CD4-positive, alpha-beta T cell treated with Interleukin-15 for 1 hour (primary cell): ENCODE data around the gene STXBP6.

Source experiments
- DNase-seq: peaks from one replicate; pipeline ENCODE4 v3.0.0-alpha.2; 2020

The STXBP6 gene

DNA sequence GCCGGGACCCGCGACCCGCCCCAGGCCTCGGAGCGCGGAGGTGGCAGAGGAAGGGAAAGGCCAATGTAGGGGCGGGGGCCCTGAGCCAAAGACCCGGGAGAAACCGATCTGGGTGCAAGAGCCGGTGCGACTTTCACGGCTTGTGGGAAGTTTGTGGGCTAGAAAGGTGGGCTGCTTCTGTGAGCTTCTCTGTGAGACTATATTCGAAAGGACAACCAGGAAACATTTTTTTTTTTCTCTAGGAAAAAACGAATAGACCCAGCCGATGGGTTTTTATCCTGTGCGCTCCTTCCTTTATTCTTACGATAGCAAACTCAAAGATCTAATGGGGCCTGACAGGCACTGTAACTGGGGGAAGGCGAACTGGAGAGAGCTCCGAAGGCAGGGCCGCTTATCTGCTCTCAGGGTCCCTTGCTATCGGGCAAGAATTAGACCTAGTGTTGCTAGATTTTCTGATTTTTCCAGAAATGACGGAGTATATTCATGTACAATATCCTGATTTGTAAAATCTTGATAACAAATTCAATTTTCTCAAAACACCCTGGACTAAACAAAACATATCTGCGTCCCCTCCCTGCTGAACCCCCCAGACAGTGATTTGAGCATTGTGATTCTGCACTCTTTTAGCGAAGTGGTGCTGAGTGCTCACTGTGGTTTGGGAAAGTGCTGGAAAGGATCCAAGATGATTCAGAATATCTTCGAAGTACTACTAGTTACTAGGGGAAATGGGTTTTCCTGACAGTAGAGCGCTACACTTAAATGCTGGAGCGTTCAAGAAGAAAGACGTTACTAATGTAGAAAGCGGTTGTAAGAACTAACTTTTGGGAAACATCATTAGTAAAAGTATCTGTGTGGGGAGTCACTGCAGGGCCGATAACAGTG lies 563 bp upstream of the STXBP6 start:
- DNase-seq = no peak

DNA sequence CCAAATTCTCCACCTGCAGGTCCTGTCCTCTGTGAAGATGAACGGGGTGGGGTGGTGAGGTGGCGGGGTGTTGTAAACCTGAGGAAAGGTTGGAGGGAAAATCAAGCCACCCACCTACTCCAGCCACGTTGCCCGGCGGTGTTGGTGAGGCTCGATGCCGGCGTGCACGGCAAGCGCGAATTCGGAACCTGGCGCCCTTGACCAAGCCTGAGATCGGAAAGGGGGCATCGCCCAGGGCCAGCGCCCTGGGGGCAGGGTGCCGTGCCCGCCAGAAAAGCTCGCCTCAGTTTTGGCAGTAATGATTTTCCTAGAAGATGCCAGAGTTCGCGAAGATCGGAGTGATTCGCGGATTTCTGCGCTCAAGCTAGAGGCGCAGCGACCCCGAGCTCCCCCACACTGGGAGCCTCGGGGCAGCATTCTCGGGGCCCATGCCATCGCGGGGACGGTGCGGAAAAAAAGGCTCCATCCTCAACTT lies 817 bp downstream of the STXBP6 start:
- no peak for DNase-seq

DNA sequence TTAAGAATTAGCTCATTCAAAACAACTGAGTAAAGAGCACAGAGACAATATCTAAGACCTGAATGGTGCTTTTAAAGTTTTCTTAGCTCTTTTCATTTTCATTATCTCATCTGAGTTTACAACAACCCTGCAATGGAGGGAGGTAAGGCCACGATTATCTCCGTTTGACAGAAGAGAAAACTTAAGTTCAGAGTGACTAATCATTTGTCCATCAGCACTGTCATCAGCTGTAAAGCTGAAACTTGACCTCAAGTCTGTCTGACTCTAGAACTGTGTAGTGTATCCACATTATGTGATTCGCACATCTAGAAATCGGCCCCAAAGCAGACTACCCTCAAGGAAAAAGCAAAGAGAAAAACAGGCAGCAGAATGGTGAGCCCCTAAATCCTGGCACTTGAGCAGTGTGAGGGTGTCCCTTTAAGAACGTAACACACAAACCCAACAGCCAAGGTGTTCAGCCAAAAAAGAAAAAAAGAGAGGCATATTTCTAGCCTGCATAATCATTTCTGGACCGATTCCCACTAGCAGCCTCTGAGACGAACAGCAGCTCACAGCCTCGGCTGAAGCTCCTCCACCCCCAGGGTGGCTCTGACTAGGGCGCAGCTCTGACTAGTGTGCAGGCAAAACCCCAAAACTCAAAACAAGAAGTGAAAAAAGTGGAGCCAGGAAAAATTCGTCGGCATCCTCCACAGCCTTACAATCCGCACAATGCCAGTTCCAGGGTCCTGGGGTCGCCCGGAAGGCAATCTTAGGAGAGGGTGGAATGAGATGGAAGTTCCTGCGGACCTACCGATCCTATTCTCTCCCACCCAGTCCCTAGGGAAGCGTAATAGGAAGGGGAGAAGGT lies 1.6 kb downstream of the STXBP6 start:
- no peak for DNase-seq

DNA sequence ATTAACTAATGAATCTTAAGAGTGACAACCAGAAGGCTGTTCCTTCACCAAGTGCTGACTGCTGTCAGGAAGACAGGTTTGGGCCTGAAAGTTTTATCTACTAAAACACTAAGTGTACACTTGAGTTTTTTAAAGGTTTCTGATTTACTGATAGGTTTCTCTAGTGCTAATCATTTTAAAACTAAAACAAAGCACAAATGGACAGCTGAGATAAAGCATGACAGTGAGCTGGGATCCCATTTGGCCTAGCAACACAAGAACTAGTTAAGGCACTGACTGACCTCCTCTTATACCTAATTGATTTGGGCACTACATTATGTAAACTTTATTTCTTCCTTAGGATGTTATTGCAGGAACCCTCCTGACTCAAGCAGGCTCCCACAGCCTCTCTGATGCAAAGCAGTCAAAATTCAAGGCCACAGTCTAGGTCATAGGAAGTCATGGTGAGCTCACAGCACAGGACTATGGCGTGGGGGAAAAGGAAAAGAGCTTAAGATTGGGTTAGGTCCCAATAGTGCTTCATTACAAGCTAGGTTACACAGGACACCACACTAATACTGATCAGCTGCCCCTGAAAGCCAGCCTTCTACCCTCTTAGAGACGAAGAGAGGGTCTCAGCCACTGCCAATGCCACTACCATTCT lies 3.5 kb downstream of the STXBP6 start:
- no peak for DNase-seq

DNA sequence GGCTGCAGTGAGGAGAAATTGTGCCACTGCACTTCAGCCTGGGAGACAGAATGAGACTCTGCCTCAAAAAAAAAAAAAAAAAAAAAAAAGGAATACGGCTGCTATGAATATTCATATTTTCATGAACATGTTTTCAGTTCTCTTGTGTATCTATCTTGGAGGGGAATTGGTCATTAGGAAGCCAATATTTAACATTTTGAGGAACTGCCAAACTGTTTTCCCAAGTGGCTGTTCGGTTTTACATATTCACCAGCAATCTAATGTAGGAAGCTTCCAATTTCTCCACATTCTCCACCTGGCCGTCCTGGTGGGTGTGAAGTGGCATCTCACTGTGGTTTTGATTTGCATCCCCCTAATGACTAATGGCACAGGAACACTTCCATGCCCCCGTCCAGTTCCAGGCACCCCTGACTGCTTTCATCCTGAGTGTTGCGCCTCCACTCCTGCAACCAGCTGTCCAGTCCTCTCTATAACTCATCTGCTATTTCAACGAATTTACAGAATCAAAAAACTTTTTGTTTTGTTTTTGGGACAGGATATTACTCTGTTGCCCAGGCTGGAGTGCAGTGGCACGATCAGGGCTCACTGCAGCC lies 5.7 kb downstream of the STXBP6 start:
- DNase-seq = no peak

DNA sequence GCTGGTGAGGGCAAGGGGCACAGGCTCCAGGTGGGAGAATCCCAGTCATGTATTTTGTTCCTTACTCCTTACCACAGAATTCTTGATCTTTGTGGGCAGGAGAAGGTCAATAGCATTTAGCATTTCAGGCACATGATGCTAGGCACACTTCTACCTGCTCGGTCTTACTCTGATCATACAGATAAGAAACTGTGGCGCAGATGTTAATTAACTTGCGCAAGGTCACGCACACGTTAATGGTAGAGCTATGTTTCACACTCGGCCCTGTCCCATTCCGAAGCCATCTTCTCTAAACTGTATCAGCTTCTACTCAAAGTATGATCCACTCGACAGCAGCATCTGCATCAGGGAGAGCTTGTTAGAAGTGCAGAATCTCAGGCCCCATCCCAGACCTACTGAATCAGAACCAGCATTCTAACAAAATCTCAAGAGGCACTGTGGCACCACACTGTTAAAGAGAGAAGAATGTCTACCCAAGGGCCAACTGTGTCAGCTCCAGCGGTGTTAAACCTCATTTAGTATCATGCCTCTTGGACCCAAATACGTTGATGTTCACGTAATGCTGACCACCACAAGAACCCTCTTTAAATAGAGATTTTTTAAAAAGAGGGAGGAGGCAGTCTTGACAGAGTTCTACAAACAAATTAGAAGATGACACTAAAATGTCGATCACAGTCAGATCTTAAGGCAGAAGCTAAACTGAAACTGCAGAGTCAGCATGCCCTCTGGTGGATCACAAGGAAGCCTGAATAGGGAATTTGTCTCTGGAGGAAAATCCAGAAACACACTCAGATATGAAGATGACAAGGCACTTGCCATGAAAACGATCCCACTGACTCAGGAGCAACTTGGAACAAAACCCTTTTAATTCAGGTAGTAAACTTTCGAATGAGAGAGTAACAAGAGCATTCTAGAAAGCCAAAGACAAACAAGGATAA lies 7.3 kb downstream of the STXBP6 start:
- no peak for DNase-seq

DNA sequence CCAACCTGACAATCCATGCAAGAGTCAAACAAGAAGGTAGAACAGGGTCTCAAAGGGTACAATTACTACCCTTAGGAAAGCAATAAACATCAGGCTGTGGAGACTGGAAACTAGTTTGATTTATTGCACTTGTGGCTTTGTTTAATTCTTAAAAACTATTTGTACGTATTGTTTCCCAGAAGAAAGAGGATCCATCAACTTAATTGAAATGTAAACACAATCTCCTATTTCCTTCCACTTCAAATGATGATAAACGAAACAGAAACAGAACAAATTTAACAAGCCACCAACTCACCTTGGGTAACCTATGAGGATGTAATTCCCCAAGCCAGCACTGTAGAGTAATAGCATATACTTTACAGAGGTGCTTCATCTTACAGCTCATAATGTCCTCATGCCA lies 8.0 kb downstream of the STXBP6 start:
- DNase-seq = no peak

DNA sequence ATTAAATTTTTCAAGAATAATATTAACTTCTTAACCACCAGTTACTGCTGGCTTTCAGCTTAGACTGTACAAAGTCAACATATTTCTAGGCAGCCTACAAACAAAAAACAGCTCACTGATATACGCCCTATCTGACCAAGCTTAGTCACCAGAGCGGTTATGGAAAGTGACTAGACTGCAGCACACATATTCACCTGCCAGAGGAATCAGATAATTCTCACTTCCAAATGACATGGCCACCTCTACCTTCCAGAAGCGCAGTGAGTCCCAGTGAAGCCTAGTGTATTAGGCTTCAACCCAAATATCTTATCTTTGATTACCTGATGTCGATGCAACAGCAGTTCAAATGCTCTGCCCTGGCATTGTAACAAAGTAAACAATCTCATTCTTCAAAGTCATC lies 8.5 kb downstream of the STXBP6 start:
- no peak for DNase-seq

DNA sequence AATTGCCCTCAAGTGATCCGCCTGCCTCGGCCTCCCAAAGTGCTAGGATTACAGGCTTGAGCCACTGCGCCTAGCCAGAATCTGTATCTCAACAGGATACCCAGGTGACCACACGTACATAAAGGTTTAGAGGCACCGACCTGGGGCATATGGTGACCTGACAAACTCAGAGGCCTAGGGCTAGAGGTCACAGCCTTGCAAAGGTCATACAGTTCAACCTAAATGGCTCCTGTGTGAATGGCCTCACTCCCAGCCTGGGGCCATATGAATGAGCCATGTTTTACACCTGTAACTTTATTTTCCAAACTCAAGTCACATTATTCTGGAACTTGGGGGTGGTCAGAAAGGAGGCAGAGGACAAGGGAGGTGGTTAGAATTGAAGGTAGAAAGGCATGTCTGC lies 10.0 kb downstream of the STXBP6 start:
- DNase-seq = no peak

DNA sequence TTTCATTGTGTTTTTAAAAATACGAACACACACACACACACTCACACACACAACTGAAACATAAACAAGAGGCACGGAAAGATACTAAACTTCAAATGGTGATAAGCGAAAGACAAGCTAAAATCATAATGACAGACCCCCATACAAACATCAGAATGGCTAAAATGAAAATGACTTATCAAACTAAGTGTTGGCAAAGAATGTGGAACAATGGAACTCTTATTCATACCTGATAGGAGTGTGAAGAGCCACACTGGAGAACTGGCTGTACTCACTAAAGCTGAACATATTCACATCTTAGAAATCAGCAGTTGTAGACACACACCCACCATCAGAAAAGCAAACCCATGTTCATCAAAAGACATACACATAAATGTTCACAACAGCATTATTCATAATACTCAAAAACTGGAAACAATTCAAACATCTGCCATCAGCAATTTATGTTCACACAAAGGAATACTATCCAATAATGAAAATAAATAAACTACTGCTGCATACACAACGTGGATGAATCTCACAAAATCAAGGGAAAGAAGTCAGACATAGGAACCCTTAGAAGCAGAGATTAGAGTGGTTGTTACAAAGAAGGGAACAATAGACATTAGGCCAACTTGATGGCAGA lies 11.8 kb downstream of the STXBP6 start:
- DNase-seq = no peak

DNA sequence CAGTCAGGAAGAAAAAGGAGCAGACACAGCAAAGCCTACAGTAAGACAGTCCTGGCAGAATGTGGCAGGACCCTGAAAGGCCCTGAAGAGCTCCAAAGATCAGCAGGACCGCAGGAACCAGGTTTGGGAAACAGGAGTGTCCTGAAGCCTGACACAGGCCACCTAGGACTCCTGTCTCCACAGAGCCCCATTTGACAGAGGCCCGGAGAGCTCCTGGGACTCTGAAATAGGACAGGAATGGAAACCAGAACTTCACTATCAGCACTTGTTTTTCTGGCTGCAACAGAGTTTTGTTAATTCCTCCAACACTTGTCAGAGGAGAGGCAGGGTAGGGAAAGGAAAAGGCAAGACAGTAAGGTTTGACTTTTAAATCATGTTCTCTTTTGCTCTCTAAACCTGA lies 12.9 kb downstream of the STXBP6 start:
- no peak for DNase-seq

DNA sequence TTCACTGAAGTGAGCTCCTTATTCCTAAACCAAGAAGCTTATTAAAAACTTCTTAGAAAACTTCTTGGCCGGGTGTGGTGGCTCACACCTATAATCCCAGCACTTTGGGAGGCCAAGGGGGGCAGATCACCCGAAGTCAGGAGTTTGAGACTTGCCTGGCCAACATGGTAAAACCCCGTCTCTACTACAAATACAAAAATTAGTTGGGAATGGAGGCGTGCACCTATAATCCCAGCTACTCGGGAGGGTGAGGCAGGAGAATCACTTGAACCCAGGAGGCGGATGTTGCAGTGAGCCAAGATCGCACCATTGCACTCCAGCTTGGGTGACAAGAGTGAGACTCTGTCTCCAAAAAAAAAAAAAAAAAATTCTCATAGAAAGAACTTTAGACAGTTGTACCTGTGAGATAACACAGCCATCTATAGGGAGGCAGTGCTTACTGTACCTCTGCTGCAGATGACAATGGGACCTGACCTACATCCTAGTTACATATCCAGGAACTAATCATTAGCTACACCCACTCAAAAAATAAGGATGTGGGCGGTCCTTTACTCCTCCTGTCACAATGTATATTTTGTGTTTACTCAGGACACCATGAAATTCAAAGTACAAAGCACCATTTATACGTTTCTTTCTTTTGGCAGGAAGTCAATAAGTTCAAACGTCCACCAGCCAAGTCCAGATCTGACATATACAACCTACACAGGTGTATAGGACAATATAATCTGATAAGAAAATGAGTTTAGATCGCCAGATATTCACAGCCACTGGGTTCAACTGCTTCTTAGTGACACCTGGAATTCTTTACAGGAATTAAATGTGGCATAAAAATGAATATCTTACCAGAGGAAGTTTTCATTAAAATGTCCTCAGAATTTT lies 14.9 kb downstream of the STXBP6 start:
- DNase-seq = no peak

DNA sequence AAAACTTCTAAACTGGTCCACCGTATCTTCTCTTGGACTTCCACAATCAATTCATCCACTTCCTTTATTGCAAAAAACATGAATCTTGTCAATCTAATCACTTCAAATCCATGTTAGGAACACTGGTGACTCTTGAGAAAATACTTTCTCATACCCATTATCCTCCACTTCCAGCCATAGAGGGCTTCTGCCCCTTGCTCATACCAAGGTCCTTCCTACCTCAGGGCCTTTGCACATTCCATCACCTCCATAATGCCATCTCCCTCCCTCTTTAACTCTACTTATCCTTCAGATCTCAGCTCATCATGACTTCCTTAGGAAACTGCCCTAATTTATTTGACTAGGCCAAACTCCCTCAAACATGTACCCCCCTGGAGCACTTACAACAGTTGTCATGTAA lies 16.6 kb downstream of the STXBP6 start:
- no peak for DNase-seq

DNA sequence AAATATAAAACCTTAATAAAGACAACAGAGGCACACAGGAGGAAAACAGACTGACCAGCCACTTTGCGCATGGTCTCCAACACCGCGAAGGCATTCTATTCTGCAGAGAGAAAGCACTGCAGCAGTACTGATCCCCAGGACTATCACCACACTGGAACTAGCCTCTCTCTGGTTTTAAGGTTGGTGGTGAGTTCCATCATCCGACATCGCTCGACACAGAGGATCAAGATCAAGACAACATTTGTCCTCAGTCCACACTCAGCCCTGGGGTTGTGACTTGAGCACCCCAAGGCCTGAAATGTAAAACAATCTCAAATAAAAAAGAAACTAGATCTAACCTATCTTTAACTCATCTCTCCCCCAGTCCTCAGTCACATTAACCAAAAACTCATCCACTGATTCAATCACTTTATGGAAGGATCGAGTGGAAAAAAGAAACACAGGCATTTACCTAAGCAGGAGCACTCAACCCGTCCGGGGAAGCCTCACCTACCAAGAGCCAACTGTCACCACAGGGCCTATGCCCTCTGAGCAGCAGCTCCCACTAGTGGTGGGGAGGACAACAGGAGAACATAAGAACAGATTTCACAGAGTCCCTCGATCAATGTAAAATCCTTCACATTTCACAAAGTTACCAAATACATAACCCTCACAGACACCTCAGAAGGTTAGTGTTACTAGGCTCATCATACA lies 17.7 kb downstream of the STXBP6 start:
- no peak for DNase-seq

DNA sequence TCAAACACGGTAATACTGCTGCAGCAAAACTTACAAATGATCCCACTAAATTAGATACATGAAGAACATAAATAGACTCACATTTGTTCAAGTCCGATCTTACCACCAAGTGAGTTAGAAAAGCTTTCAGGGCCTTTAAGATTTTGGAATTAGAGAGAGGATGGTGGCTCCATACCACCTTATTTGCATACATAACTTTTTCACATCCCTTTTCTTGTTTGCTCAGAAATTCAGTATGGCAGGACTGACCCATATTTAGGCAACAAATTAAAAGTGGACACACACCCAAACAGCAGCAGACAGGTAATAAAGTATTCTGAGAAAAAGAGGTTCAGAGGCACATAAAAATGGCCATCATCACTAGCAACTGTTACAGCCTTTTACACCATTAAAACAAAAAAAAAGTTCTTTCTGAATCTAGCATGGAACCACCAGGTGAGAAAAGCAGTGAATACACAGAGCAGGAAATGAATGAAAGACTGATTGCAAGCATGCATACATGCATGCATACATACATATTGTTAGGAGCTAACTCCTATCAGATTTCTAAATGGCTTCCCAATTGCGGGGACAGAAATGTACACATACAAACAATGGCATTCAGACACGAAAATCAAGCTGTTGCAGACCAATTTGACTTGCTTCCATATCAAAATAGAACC lies 23.3 kb downstream of the STXBP6 start:
- no peak for DNase-seq

DNA sequence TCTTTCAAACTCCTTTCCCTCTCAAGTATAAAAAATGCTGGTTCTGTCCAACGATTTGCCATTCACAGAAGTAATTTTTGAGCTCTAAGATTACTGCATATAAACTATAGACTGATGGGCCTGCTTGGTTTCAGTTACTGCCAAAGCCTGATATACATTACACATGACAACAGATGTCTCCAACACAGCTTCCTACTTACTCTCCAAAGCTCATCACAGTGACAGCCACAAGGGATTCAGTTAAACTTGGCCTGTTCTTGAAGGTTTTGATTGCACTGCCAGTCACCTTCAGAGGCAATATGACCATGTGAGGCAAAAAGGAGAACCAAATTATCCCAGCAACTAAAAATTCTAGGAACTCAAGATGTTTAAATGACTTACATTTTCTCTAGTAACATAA lies 30.1 kb downstream of the STXBP6 start:
- DNase-seq = no peak

DNA sequence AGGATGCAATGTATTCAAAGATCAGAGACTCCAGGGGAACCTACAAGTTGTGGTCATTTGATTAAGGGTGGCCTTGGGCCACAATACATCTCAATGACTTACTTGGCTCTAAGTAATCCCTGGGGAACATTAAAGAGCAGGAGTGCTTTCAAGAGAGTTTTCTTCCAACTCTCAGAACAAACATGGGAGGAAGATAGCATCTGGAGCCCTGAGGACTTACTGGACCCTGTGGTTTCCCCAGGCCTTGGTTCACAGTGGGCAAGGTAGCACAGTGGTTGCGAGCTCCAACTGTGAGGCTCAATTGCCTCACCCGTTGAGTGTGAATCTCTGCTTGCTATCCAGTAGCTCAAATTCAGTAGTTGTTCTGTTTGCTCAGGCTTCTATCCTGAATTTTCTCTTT lies 32.4 kb downstream of the STXBP6 start:
- DNase-seq = no peak

DNA sequence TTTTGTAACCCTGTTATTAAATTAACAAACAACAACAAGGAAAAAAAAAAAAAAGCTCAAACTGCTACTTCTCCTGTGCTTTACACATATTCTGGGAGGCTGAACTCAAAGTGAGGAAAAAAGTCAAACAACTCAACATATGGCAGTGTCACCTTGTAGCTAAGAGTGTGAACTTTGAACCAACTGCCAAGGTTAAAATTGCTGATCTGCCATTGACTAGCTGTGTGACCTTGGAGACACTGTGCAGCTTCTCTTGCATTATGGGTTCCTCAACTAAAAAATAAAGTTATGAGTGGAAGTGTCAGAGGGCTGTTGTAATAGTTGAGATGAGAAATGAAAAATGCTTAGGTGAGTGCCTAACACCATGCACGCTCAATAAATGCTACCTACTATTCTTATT lies 34.2 kb downstream of the STXBP6 start:
- DNase-seq = no peak

DNA sequence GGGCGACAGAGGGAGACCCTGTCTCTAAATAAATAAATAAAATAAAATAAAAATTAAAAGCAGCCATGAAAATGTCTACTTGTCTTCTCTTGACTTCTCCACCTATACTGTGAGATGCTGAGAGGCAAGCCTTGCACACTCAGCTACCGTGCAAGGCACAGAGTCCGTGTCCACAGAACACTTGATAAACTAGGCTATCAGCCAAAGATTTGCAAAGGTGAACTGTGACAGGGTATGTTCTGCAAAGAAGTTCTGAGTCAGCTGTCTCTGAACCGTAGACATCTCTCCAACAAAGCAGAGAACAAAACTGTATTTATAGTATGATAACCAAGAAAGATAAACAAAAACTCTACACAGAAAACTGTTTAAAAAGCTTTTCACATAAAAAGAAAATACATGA lies 35.5 kb downstream of the STXBP6 start:
- DNase-seq = no peak
